Ectodermal cell (in vitro differentiated cells): ENCODE data around the gene CPSF4L.

ENCODE experiments used
- H3K27ac ChIP-seq: 2 replicates; pipeline ENCODE4 v1.7.0; 2013; ENCODE audit warnings: mild to moderate bottlenecking, low read depth, low read length; ENCODE audit not compliant: insufficient read depth, poor library complexity, severe bottlenecking
- H3K27me3 ChIP-seq: 2 replicates; pipeline ENCODE4 v1.7.0; 2013; ENCODE audit warnings: mild to moderate bottlenecking, low read length; ENCODE audit not compliant: insufficient read depth, control insufficient read depth, poor library complexity, severe bottlenecking
- H3K36me3 ChIP-seq: one replicate; pipeline ENCODE4 v1.7.0; 2013; ENCODE audit warnings: low read length; ENCODE audit not compliant: control insufficient read depth, insufficient read depth
- H3K4me1 ChIP-seq: one replicate; pipeline ENCODE4 v1.7.0; 2013; ENCODE audit warnings: low read length; ENCODE audit not compliant: control insufficient read depth, insufficient read depth
- H3K4me3 ChIP-seq: 2 replicates; pipeline ENCODE4 v1.7.0; 2013; ENCODE audit warnings: low read depth, low read length, control low read depth; ENCODE audit not compliant: insufficient read depth
- H3K9me3 ChIP-seq: 2 replicates; pipeline ENCODE4 v1.7.0; 2013; ENCODE audit warnings: mild to moderate bottlenecking, low read length, moderate library complexity; ENCODE audit not compliant: control insufficient read depth
- WGBS, 2 experiments: methylation state at CpG; one replicate each; pipeline ENCODE4 v1.1.7; 2013; ENCODE audit warnings: missing lambda C conversion rate in 2 of 2; 5-methylcytosine and 5-hydroxymethylcytosine counted together

Gene CPSF4L

GRCh38 chr17:73282629-73283028, 20.9 kb upstream of the CPSF4L start:
- no peaks in the 10 kb centered on the region for H3K9me3 ChIP-seq
- no peak overlapping the region for H3K4me3 ChIP-seq
- H3K36me3 ChIP-seq = no peaks in the 10 kb centered on the region
- peaks cover 35% of the 10 kb centered on the region for H3K4me1 ChIP-seq
- no peaks in the 10 kb centered on the region for H3K27me3 ChIP-seq
- WGBS, 2 experiments = 89 to 95% methylated on average over 9 of the region's 9 CpGs
- H3K27ac ChIP-seq = no peak overlapping the region

DNA sequence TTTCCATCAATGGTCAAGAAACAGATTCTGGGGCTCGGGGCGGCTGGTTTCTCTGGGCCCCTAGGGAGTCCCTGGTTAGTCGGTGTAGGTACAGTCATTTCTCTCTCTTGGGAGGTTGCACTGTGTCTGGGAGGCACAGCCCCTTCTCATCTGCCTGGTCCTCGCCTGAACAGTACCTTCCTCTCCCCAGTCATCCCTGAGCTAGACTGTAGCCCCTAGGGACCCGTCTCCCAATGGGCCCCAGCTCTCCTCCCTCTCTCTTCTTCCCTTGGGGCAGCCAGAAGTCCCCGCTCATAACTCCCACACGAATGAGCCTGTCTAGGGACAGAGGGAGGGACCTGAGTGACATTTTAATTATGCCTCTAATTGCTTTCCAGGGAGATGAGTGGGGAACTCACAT, 20.2 kb upstream of the CPSF4L start:
- no peaks in the 10 kb centered on the region for H3K36me3 ChIP-seq
- no peak overlapping the region for H3K27ac ChIP-seq
- peaks cover 35% of the 10 kb centered on the region for H3K4me1 ChIP-seq
- H3K9me3 ChIP-seq = no peaks in the 10 kb centered on the region
- H3K27me3 ChIP-seq = no peaks in the 10 kb centered on the region
- no peak overlapping the region for H3K4me3 ChIP-seq
- 88 to 91% methylated on average over 7 of the region's 7 CpGs for WGBS, 2 experiments

DNA sequence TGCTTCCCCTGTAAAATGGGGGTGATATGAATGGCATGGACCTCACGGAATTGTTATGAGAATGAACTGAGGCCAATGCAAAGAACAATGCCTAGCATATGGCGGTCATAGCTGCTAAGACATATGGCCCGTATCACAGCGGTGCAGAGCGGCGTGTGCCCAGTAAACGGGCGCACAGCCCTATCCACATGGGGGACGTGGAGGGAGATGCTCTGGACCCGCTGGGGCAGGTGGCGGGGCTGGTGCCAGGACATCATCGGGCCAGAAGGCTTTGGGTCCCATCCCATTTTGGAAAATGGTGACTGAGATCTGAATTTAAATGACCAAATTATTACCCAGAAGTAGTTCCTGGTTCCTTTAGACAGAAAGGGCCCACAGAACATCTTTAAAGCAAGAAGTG, 18.5 kb upstream of the CPSF4L start:
- no peak overlapping the region for H3K27ac ChIP-seq
- peaks cover 19% of the 10 kb centered on the region for H3K4me1 ChIP-seq
- H3K27me3 ChIP-seq = no peaks in the 10 kb centered on the region
- H3K4me3 ChIP-seq = no peak overlapping the region
- no peaks in the 10 kb centered on the region for H3K9me3 ChIP-seq
- 94 to 97% methylated on average over 12 of the region's 12 CpGs for WGBS, 2 experiments
- H3K36me3 ChIP-seq = no peaks in the 10 kb centered on the region

GRCh38 chr17:73279704-73280103, 18.0 kb upstream of the CPSF4L start:
- H3K4me1 ChIP-seq = peaks cover 14% of the 10 kb centered on the region
- no peaks in the 10 kb centered on the region for H3K9me3 ChIP-seq
- H3K36me3 ChIP-seq = no peaks in the 10 kb centered on the region
- H3K27ac ChIP-seq = no peak overlapping the region
- 92 to 93% methylated on average over 7 of the region's 7 CpGs for WGBS, 2 experiments
- no peaks in the 10 kb centered on the region for H3K27me3 ChIP-seq
- no peak overlapping the region for H3K4me3 ChIP-seq

DNA sequence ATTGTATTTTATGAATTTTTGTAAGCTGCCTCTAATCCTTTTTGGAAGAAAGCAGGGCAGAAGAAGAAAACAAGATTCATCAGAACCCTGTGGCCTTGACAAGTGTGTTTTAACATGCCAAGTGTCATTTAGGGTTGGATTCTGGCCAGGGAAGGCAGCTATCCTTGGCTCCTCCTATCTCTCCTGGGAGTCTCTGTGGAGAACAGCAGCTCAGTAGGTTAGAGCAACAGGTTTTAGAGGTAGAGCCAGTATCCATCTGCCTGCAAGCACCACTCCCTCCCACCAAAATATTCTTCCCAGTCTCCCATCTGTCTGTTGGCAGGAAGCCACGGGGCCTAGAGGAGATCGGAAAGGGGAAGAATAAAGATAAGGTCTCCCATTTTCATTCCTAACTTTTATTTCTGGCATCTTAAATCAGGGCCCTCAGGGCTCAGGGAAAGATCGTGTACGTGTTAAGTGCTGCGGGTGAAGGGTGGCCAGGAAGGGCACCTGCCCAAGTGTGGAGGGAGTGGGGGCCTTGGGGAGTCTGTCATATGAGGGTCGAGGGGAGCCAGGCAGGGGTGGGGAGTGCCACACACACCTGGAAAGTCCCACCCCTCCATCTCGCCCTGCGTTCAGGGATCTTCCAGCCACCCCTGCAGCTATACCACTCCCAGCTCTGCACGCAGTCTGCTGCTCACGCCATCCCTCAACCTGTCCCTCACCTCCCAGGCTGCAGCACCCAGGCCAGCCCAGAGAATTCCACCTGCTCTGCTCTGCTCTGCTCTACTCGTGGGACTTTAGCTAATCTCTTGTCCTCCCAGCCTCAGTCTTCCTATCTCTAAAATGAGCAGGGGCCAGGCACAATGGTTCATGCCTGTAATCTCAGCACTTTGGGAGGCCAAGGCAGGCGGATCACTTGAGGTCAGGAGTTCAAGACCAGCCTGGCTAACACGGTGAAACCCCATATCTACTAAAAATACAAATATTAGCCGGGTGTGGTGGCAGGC, 17.1 kb upstream of the CPSF4L start:
- Histone ChIP-seq H3K9me3 (no peaks in the 10 kb centered on the region), H3K36me3 (no peaks in the 10 kb centered on the region), H3K4me1 (peaks cover 7% of the 10 kb centered on the region), H3K4me3 (no peak overlapping the region), H3K27me3 (no peaks in the 10 kb centered on the region), H3K27ac (no peak overlapping the region)
- 78 to 80% methylated on average over 14 of the region's 14 CpGs for WGBS, 2 experiments

- H3K9me3 ChIP-seq = no peaks in the 10 kb centered on the region
- no peaks in the 10 kb centered on the region for H3K4me1 ChIP-seq
- no peak overlapping the region for H3K27ac ChIP-seq
- H3K4me3 ChIP-seq = no peak overlapping the region
- H3K27me3 ChIP-seq = no peaks in the 10 kb centered on the region
- H3K36me3 ChIP-seq = no peaks in the 10 kb centered on the region
- 90% methylated on average over 7 of the region's 7 CpGs for WGBS, 2 experiments
These were observed 16.4 kb upstream of the CPSF4L start for GRCh38 chr17:73278049-73278464.

DNA sequence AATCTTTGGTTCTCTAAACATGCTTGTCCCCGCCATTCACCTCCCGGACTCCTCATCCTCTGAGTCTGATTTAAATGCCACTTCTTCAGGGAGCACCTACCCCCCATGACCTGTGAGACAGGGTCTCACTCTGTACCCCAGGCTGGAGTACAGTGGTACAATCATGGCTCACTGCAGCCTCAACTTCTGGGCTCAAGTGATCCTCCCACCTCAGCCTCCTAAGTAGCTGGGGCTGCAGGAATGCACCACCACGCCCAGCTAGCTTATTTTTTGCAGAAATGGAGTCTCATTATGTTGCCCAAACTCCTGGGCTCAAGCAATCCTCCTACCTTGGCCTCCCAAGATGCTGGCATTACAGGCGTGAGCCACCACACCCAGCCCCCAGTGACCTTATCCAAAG, 12.8 kb upstream of the CPSF4L start:
- H3K36me3 ChIP-seq = no peaks in the 10 kb centered on the region
- no peak overlapping the region for H3K4me3 ChIP-seq
- 95% methylated on average over 4 of the region's 4 CpGs for WGBS, 2 experiments
- no peaks in the 10 kb centered on the region for H3K9me3 ChIP-seq
- no peaks in the 10 kb centered on the region for H3K27me3 ChIP-seq
- no peaks in the 10 kb centered on the region for H3K4me1 ChIP-seq
- H3K27ac ChIP-seq = no peak overlapping the region

DNA sequence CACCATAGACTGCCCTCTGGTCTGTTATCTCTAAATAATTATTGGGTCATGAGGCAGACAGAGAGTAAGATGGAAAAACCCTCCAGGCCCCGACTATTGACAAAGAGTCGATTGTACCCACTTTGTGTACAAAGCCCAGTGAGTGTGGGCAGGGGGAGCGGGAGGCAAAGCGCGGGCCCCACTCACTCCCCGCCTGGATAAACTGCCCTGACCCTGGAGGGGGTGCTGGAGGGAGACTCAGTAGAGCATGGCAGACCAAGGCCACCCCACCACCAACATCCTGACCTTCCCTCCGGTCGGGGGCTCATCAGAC, 11.2 kb upstream of the CPSF4L start:
- Histone ChIP-seq H3K27me3 (no peaks in the 10 kb centered on the region), H3K36me3 (no peaks in the 10 kb centered on the region), H3K27ac (no peak overlapping the region), H3K9me3 (no peaks in the 10 kb centered on the region), H3K4me1 (peaks cover 6% of the 10 kb centered on the region), H3K4me3 (no peak overlapping the region)
- 93 to 95% methylated on average over 8 of the region's 8 CpGs for WGBS, 2 experiments

DNA sequence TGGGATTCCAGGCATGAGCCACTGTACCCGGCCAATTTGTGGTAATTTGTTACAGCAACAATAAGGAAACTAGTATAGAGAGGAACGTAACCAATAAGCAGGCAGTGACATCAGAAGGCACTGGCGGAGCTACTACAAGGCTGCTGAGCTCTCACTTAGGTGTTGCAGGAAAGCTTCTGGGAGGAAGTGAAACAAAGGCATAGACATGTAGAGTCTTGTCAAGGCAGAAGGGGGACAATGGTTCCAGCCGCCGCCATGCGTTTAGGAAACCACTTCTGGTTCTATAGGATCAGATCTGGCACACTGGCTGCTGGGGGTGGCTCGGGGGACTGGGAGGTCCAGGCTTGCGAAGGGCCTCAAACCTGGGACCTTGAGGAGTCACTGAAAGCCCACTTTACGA, 9.4 kb upstream of the CPSF4L start:
- no peak overlapping the region for H3K4me3 ChIP-seq
- H3K9me3 ChIP-seq = no peaks in the 10 kb centered on the region
- H3K36me3 ChIP-seq = no peaks in the 10 kb centered on the region
- peaks cover 11% of the 10 kb centered on the region for H3K4me1 ChIP-seq
- 93 to 96% methylated on average over 9 of the region's 9 CpGs for WGBS, 2 experiments
- no peak overlapping the region for H3K27ac ChIP-seq
- no peaks in the 10 kb centered on the region for H3K27me3 ChIP-seq

GRCh38 chr17:73269791-73270190, 8.1 kb upstream of the CPSF4L start:
- 85 to 98% methylated on average over 1 of the region's 1 CpG for WGBS, 2 experiments
- Histone ChIP-seq H3K9me3 (no peaks in the 10 kb centered on the region), H3K27ac (no peak overlapping the region), H3K27me3 (no peaks in the 10 kb centered on the region), H3K4me1 (peaks cover 11% of the 10 kb centered on the region), H3K4me3 (no peak overlapping the region), H3K36me3 (no peaks in the 10 kb centered on the region)

DNA sequence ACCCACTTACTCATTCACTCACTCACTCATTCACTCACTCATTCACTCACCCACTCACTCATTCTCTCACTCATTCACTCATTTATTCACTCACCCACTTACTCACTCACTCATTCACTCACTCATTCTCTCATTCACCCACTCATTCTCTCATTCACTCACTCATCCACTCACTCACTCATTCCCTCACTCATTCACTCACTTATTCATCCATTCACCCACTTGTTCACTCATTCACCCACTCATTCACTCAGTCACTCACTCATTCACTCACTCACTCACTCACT, 7.6 kb upstream of the CPSF4L start:
- Histone ChIP-seq H3K4me3 (no peak overlapping the region), H3K9me3 (no peaks in the 10 kb centered on the region), H3K36me3 (no peaks in the 10 kb centered on the region), H3K27ac (no peak overlapping the region), H3K4me1 (peaks cover 11% of the 10 kb centered on the region), H3K27me3 (no peaks in the 10 kb centered on the region)
